ENCODE results near the gene TMEM130.

TMEM130 gene

GRCh38 chr7:98807068-98808048 is 62.5 kb downstream of the TMEM130 start:
- DNase-seq (ENCODE audit: low spot score): no peak

GRCh38 chr7:98805956-98806838 is 63.6 kb downstream of the TMEM130 start:
- DNase-seq (ENCODE audit: low spot score): no peak

GRCh38 chr7:98802781-98803110 is 67.1 kb downstream of the TMEM130 start:
- no peak for DNase-seq (ENCODE audit: low spot score)

GRCh38 chr7:98802088-98802780 is 67.6 kb downstream of the TMEM130 start:
- no peak for DNase-seq (ENCODE audit: low spot score)

- DNase-seq (ENCODE audit: low spot score): no peak
Observed at GRCh38 chr7:98800996-98801395, 68.8 kb downstream of the TMEM130 start.

GRCh38 chr7:98797150-98797549 is 72.7 kb downstream of the TMEM130 start:
- no peak for DNase-seq (ENCODE audit: low spot score)
